Hematopoietic multipotent progenitor cell (in vitro differentiated cells): ENCODE data around the gene MED27. TPM values are rescaled to one million over a fixed set of nuclear protein-coding genes. Genes with fewer than 3 reads are reported as not detected.

Experiments used
- DNase-seq, 3 donors: peaks; one replicate each; pipeline ENCODE4 v3.0.0-alpha.2; 2011 to 2015; ENCODE audit warnings: low read depth in 2 of 3, low spot score in 2 of 3
- total RNA-seq: library from RNA; depleted of rRNA; stranded (reverse); fragments of >200 nt; gene quantifications from one replicate; pipeline ENCODE4 v1.2.3, GENCODE V29; 2012

MED27 gene
- total RNA-seq, 1 donor: 21.3 TPM

GRCh38 chr9:132044176-132044875, 35.3 kb downstream of the MED27 start:
- no peak for DNase-seq

- no peak for DNase-seq
Observed at GRCh38 chr9:132043708-132044107, 36.0 kb downstream of the MED27 start.

- DNase-seq: peak in 1 of 3 donors; percentile 7
Observed at GRCh38 chr9:132042324-132042723, 37.3 kb downstream of the MED27 start.

- no peak for DNase-seq
Observed at GRCh38 chr9:132041798-132042197, 37.9 kb downstream of the MED27 start.

GRCh38 chr9:132040808-132041207, 38.9 kb downstream of the MED27 start:
- DNase-seq: no peak

GRCh38 chr9:132040246-132040645, 39.4 kb downstream of the MED27 start:
- no peak for DNase-seq

- no peak for DNase-seq
Observed at GRCh38 chr9:132039284-132039683, 40.4 kb downstream of the MED27 start.

- DNase-seq: no peak
Observed at GRCh38 chr9:132037458-132037857, 42.2 kb downstream of the MED27 start.

GRCh38 chr9:132036521-132036920, 43.1 kb downstream of the MED27 start:
- DNase-seq: no peak

- DNase-seq: no peak
Observed at GRCh38 chr9:132035679-132036078, 44.0 kb downstream of the MED27 start.

- peak in 1 of 3 donors; percentile 11 for DNase-seq
Observed at GRCh38 chr9:132032238-132032950, 47.3 kb downstream of the MED27 start.

- DNase-seq: peak in 1 of 3 donors; percentile 10
Observed at GRCh38 chr9:132031467-132032237, 48.0 kb downstream of the MED27 start.

GRCh38 chr9:132030626-132031325, 48.9 kb downstream of the MED27 start:
- no peak for DNase-seq

- no peak for DNase-seq
Observed at GRCh38 chr9:132027752-132028663, 51.7 kb downstream of the MED27 start.

- DNase-seq: no peak
Observed at GRCh38 chr9:132026932-132027585, 52.6 kb downstream of the MED27 start.

- no peak for DNase-seq
Observed at GRCh38 chr9:132025766-132026165, 53.9 kb downstream of the MED27 start.

GRCh38 chr9:132024589-132024988, 55.1 kb downstream of the MED27 start:
- DNase-seq: no peak

- DNase-seq: no peak
Observed at GRCh38 chr9:132023419-132024180, 56.1 kb downstream of the MED27 start.
